ENCODE results near the gene JAM2. TPM values are rescaled to one million over a fixed set of nuclear protein-coding genes. Genes with fewer than 3 reads are reported as not detected.
"Not testable (repeated sequence)": the region's sequence is repeated elsewhere in the genome, so short reads cannot be mapped to it uniquely, and the experiment has no call there.

Gene JAM2
- total RNA-seq, 4 donors from 2014 or later: 27.6 to 85.5 (median 35.1) TPM

DNA sequence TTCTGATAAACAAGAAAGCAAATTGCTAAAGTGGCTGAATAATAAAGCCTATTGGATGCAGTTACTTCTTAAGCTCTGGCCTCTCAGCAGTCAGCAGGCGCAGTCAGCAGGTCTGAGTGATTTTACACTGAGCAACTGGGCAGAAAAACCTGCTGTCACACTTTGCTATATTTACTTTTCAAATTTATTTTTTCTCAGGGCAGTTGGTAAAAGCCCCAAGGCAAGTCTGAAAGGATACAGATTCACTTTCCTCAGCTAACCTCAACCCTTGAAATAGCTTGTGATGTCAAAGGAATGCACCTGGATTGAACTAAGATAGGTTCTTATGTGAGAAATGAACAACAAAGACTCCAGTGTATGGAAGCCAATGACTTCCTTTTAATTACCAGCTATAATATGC lies 61.7 kb downstream of the JAM2 start:
- Histone ChIP-seq H3K36me3 (no peaks in the 10 kb centered on the region), H3K27me3 (no peaks in the 10 kb centered on the region), H3K4me1 (no peaks in the 10 kb centered on the region), H3K9me3 (no peaks in the 10 kb centered on the region), H3K4me3 (no peak overlapping the region), H3K27ac (peak overlapping the region in 1 of 2 donors; percentile 19)
- intact Hi-C loops (cut with DNase I; ENCODE audit: low total_unique reads): no loop called here
- TF ChIP-seq CTCF (IDR thresholded peaks at IDR 0.05) (no peak), POLR2A (IDR thresholded peaks at IDR 0.05) (no peak)
- no peak for DNase-seq

- no peak for DNase-seq
- no peaks in the 10 kb centered on the region for H3K36me3 ChIP-seq
- H3K4me3 ChIP-seq: no peak overlapping the region
- no peak for TF ChIP-seq POLR2A (IDR thresholded peaks at IDR 0.05)
- no peak for TF ChIP-seq CTCF (IDR thresholded peaks at IDR 0.05)
- H3K9me3 ChIP-seq: no peaks in the 10 kb centered on the region
- no peaks in the 10 kb centered on the region for H3K4me1 ChIP-seq
- intact Hi-C loops (cut with DNase I; ENCODE audit: low total_unique reads): no loop called here
- H3K27ac ChIP-seq: peak overlapping the region in 1 of 2 donors; percentile 19
- no peaks in the 10 kb centered on the region for H3K27me3 ChIP-seq
These were observed 62.5 kb downstream of the JAM2 start for GRCh38 chr21:25701529-25701928.

GRCh38 chr21:25708467-25709065 lies 69.5 kb downstream of the JAM2 start:
- H3K27me3 ChIP-seq: no peaks in the 10 kb centered on the region
- H3K36me3 ChIP-seq: no peaks in the 10 kb centered on the region
- no peaks in the 10 kb centered on the region for H3K9me3 ChIP-seq

GRCh38 chr21:25709684-25710265 lies 70.7 kb downstream of the JAM2 start:
- DNase-seq: no peak
- Histone ChIP-seq H3K27me3 (no peaks in the 10 kb centered on the region), H3K9me3 (no peaks in the 10 kb centered on the region), H3K27ac (no peak overlapping the region), H3K4me1 (no peaks in the 10 kb centered on the region), H3K4me3 (no peak overlapping the region), H3K36me3 (no peaks in the 10 kb centered on the region)
- intact Hi-C loops (cut with DNase I; ENCODE audit: low total_unique reads): loop anchor here (5.0 kb wide), 1 partner anchor 102 kb away; the partner anchor contains the start of gene MRPL39
- TF ChIP-seq POLR2A (IDR thresholded peaks at IDR 0.05): no peak
- TF ChIP-seq CTCF (IDR thresholded peaks at IDR 0.05): no peak

More at GRCh38 chr21:25708467-25709065, 69.5 kb downstream of the JAM2 start:
- intact Hi-C loops (cut with DNase I; ENCODE audit: low total_unique reads): loop anchor here (5.0 kb wide), 1 partner anchor 101 kb away; the partner anchor contains the start of gene MRPL39
- Histone ChIP-seq H3K4me1 (no peaks in the 10 kb centered on the region), H3K4me3 (no peak overlapping the region), H3K27ac (no peak overlapping the region)
- TF ChIP-seq POLR2A (IDR thresholded peaks at IDR 0.05): no peak
- peak; percentile 76 to 82 (median 79) for TF ChIP-seq CTCF (IDR thresholded peaks at IDR 0.05)
- DNase-seq: peak; percentile 22 to 51

GRCh38 chr21:25710550-25710949 lies 71.5 kb downstream of the JAM2 start:
- Histone ChIP-seq H3K36me3 (no peaks in the 10 kb centered on the region), H3K27ac (no peak overlapping the region), H3K9me3 (no peaks in the 10 kb centered on the region), H3K4me1 (no peaks in the 10 kb centered on the region), H3K4me3 (no peak overlapping the region), H3K27me3 (no peaks in the 10 kb centered on the region)
- DNase-seq: no peak
- TF ChIP-seq POLR2A (IDR thresholded peaks at IDR 0.05): no peak
- no peak for TF ChIP-seq CTCF (IDR thresholded peaks at IDR 0.05)
- intact Hi-C loops (cut with DNase I; ENCODE audit: low total_unique reads): no loop called here

GRCh38 chr21:25714066-25714465 lies 75.0 kb downstream of the JAM2 start:
- H3K4me3 ChIP-seq; H3K27ac ChIP-seq; H3K27me3 ChIP-seq; H3K36me3 ChIP-seq; H3K4me1 ChIP-seq; H3K9me3 ChIP-seq; intact Hi-C loops (cut with DNase I; ENCODE audit: low total_unique reads); DNase-seq: not testable (repeated sequence)
